Measurements from ENCODE around the gene SPOPL. TPM values are rescaled to one million over a fixed set of nuclear protein-coding genes. Genes with fewer than 3 reads are reported as not detected.
A peak's percentile ranks its signal among the peaks of the same experiment; 100 is the strongest.

SPOPL gene
- polyA plus RNA-seq, 1 of the 3 experiments (the other 2 are of a cell fraction): 4.5 TPM

- TF ChIP-seq RFX5 (IDR thresholded peaks at IDR 0.05; ENCODE audit: low read length): no peak
Observed at GRCh38 chr2:138503087-138503442, 1.5 kb downstream of the SPOPL start (continued).

- peak overlapping the region; percentile 86 to 89; a peak in 2 of 4 replicates for H3K4me3 ChIP-seq (ENCODE audit: low read depth in 2 of 2, low read length in 1 of 2)
- H3K79me2 ChIP-seq (ENCODE audit: insufficient read depth): peaks cover 64% of the 10 kb centered on the region
- no peaks in the 10 kb centered on the region for H3K9me2 ChIP-seq
- peak overlapping the region; percentile 97 for H3K4me2 ChIP-seq
- no peak for DNase-seq
- ChIA-PET POLR2A (no interaction called here), CTCF (interaction anchor here (0.9 kb wide), 1 partner anchor 32 kb away, joined by 3 read pairs; no protein-coding TSS in a partner anchor)
- H3K9ac ChIP-seq: no peak overlapping the region
- TF ChIP-seq FOXM1 (IDR thresholded peaks at IDR 0.05; ENCODE audit: low read depth): no peak
- no peak for TF ChIP-seq NFIC (IDR thresholded peaks at IDR 0.05; ENCODE audit: borderline replicate concordance)
- no peak for TF ChIP-seq FOSL2 (IDR thresholded peaks at IDR 0.05; ENCODE audit: borderline replicate concordance, low read depth)
- no peak for TF ChIP-seq PBX3 (IDR thresholded peaks at IDR 0.05)
- no peak for TF ChIP-seq USF2 (IDR thresholded peaks at IDR 0.05; ENCODE audit: borderline replicate concordance, low read depth, low read length)
- TF ChIP-seq NRF1 (IDR thresholded peaks at IDR 0.05; ENCODE audit: low read depth, low read length): no peak
- no peak for TF ChIP-seq EP300 (IDR thresholded peaks at IDR 0.05; ENCODE audit: borderline replicate concordance in 1 of 2, low read depth in 1 of 2, low read length in 1 of 2)
- TF ChIP-seq SMC3 (IDR thresholded peaks at IDR 0.05; ENCODE audit: low read depth, low read length): no peak
- TF ChIP-seq GATA2 (CRISPR knock-in tag; IDR thresholded peaks at IDR 0.05): no peak
- no peak for TF ChIP-seq ZBTB33 (IDR thresholded peaks at IDR 0.05; ENCODE audit: borderline replicate concordance, low read depth)
- TF ChIP-seq USF1 (IDR thresholded peaks at IDR 0.05; ENCODE audit: borderline replicate concordance, low read depth): no peak
- no peak for TF ChIP-seq MEF2A (IDR thresholded peaks at IDR 0.05; ENCODE audit: borderline replicate concordance, low read depth)
- no peak overlapping the region for H2AFZ ChIP-seq (ENCODE audit: low read depth)
- H3K27ac ChIP-seq (ENCODE audit: low read depth in 2 of 2, low read length in 1 of 2): peak overlapping the region in 1 of 2 experiments; percentile 53; a peak in 1 of 4 replicates
- peaks cover 0 to 2% of the 10 kb centered on the region in 2 experiments for H3K36me3 ChIP-seq (replicated peaks in 1 of 2; ENCODE audit: control insufficient read depth in 1 of 2, insufficient read depth in 2 of 2, low read length in 1 of 2)
- WGBS (ENCODE audit: low lambda C conversion rate): 50% methylated on average over 3 of the region's 3 CpGs
- no peaks in the 10 kb centered on the region for H3K27me3 ChIP-seq (ENCODE audit: insufficient read depth)
- H3K4me1 ChIP-seq (ENCODE audit: control insufficient read depth in 1 of 2, insufficient read depth in 2 of 2, low read depth in 1 of 2, low read length in 1 of 2): peaks cover 5 to 10% of the 10 kb centered on the region in 2 experiments; a peak in 2 of 4 replicates
- peaks cover 16% of the 10 kb centered on the region; the same call in 1 of the 2 replicates for H4K20me1 ChIP-seq (ENCODE audit: insufficient read depth)
- no peaks in the 10 kb centered on the region for H3K9me3 ChIP-seq
- H3F3A ChIP-seq (replicated peaks; ENCODE audit: insufficient read depth): no peaks in the 10 kb centered on the region
Observed at GRCh38 chr2:138503652-138504051, 2.1 kb downstream of the SPOPL start.

Data from SK-N-SH (cell line).